HG03457 (cell line): ENCODE measurements around the gene BZW2.
"Not testable (repeated sequence)": the region's sequence is repeated elsewhere in the genome, so short reads cannot be mapped to it uniquely, and the experiment has no call there.

Experiments used
- ATAC-seq: cut with Tn5 transposase; IDR thresholded peaks from one replicate; pipeline ENCODE4 v1.9.1; 2021; ENCODE audit warnings: moderate number of reproducible peaks; ENCODE audit not compliant: unreplicated experiment

The BZW2 gene

GRCh38 chr7:16670021-16670420 is 24.0 kb downstream of the BZW2 start:
- no peak for ATAC-seq

- no peak for ATAC-seq
These were observed 24.9 kb downstream of the BZW2 start for GRCh38 chr7:16670731-16671344.

GRCh38 chr7:16671811-16672210 is 25.8 kb downstream of the BZW2 start:
- ATAC-seq = no peak

GRCh38 chr7:16675277-16675676 is 29.3 kb downstream of the BZW2 start:
- ATAC-seq = no peak

GRCh38 chr7:16677978-16678494 is 32.1 kb downstream of the BZW2 start:
- ATAC-seq = no peak

GRCh38 chr7:16678645-16679566 is 32.9 kb downstream of the BZW2 start:
- not testable (repeated sequence) for ATAC-seq

- no peak for ATAC-seq
These were observed 39.0 kb downstream of the BZW2 start for GRCh38 chr7:16684935-16685334.

- no peak for ATAC-seq
These were observed 39.6 kb downstream of the BZW2 start for GRCh38 chr7:16685535-16685934.

- no peak for ATAC-seq
These were observed 42.3 kb downstream of the BZW2 start for GRCh38 chr7:16688249-16688648.

- ATAC-seq = no peak
These were observed 45.3 kb downstream of the BZW2 start for GRCh38 chr7:16691241-16691640.

GRCh38 chr7:16693601-16694318 is 47.8 kb downstream of the BZW2 start:
- ATAC-seq = no peak

- no peak for ATAC-seq
These were observed 48.8 kb downstream of the BZW2 start for GRCh38 chr7:16694806-16695205.

GRCh38 chr7:16695621-16696237 is 49.7 kb downstream of the BZW2 start:
- no peak for ATAC-seq

GRCh38 chr7:16697507-16698199 is 51.7 kb downstream of the BZW2 start:
- ATAC-seq = no peak

- no peak for ATAC-seq
These were observed 52.4 kb downstream of the BZW2 start for GRCh38 chr7:16698200-16698905.

GRCh38 chr7:16702441-16702840 is 56.5 kb downstream of the BZW2 start:
- ATAC-seq = no peak

GRCh38 chr7:16708511-16708910 is 62.5 kb downstream of the BZW2 start:
- ATAC-seq = no peak

GRCh38 chr7:16708980-16709379 is 63.0 kb downstream of the BZW2 start:
- no peak for ATAC-seq

GRCh38 chr7:16710651-16711050 is 64.7 kb downstream of the BZW2 start:
- ATAC-seq = no peak

GRCh38 chr7:16711730-16712129 is 65.7 kb downstream of the BZW2 start:
- ATAC-seq = no peak
